Smooth muscle cell (in vitro differentiated cells): ENCODE results near the gene SMYD2. TPM values are rescaled to one million over a fixed set of nuclear protein-coding genes. Genes with fewer than 3 reads are reported as not detected.

Source experiments
- DNase-seq: peaks from one replicate; lab custom pipeline; 2025; ENCODE audit not compliant: unreplicated experiment; lab: John Stamatoyannopoulos, UW
- H2AFZ ChIP-seq: fragments of 200-600 bp; sonication (generic); 2 replicates; pipeline ENCODE4 v1.6.0; 2016; ENCODE audit warnings: antibody characterized with exemption, low read depth, mild to moderate bottlenecking
- H3F3A ChIP-seq: fragments of 200-600 bp; sonication (generic); 2 replicates; pipeline ENCODE4 v1.6.0; 2017; ENCODE audit warnings: antibody characterized with exemption, low read depth
- H3K27ac ChIP-seq: fragments of 200-600 bp; sonication (generic); 2 replicates; pipeline ENCODE4 v1.5.1; 2016; ENCODE audit warnings: low read depth, mild to moderate bottlenecking
- H3K27me3 ChIP-seq: fragments of 200-600 bp; sonication (generic); 2 replicates; pipeline ENCODE4 v1.6.1; 2016; ENCODE audit warnings: low read depth, mild to moderate bottlenecking
- H3K36me3 ChIP-seq: fragments of 200-600 bp; sonication (generic); 2 replicates; pipeline ENCODE4 v1.5.1; 2016; ENCODE audit warnings: low read depth
- H3K4me1 ChIP-seq: fragments of 200-600 bp; sonication (generic); 2 replicates; pipeline ENCODE4 v1.5.1; 2016; ENCODE audit warnings: low read depth
- H3K4me2 ChIP-seq: fragments of 200-600 bp; sonication (generic); 2 replicates; pipeline ENCODE4 v1.6.0; 2016; ENCODE audit warnings: mild to moderate bottlenecking
- H3K4me3 ChIP-seq: fragments of 200-600 bp; sonication (generic); 2 replicates; pipeline ENCODE4 v1.5.1; 2016; ENCODE audit warnings: mild to moderate bottlenecking
- H3K79me2 ChIP-seq: fragments of 200-600 bp; sonication (generic); 2 replicates; pipeline ENCODE4 v1.6.0; 2016; ENCODE audit warnings: low read depth, mild to moderate bottlenecking
- H3K9ac ChIP-seq: fragments of 200-600 bp; sonication (generic); 2 replicates; pipeline ENCODE4 v1.6.0; 2016; ENCODE audit warnings: low read depth
- H3K9me3 ChIP-seq: fragments of 200-600 bp; sonication (generic); replicated peaks from 2 replicates; pipeline ENCODE4 v1.5.1; 2016; ENCODE audit warnings: low read depth
- H4K20me1 ChIP-seq: fragments of 200-600 bp; sonication (generic); 2 replicates; pipeline ENCODE4 v1.6.0; 2016; ENCODE audit warnings: low read depth
- WGBS: methylation state at CpG from one replicate; pipeline ENCODE4 v1.1.7; 2016; ENCODE audit warnings: low lambda C conversion rate; 5-methylcytosine and 5-hydroxymethylcytosine counted together
- polyA plus RNA-seq: library from polyadenylated mRNA; unstranded; fragments of >200 nt; fragmentation: Nextera tagmentation; extraction: Ambion mirVana; gene quantifications from 2 replicates; pipeline ENCODE4 v1.2.1, GENCODE V29; 2016
- total RNA-seq: library from RNA; depleted of rRNA; stranded (reverse); fragments of >200 nt; gene quantifications from 2 replicates; pipeline ENCODE4 v1.2.3, GENCODE V29; 2014
- TF ChIP-seq, protein P1 (sequence below): fragments of 200-600 bp; sonication (generic); IDR thresholded peaks from 2 replicates; pipeline ENCODE4 v1.5.1; 2017; ENCODE audit warnings: borderline replicate concordance, mild to moderate bottlenecking, antibody characterized with exemption; ENCODE audit not compliant: insufficient read depth, poor library complexity, severe bottlenecking

The SMYD2 gene
- total and polyA plus RNA-seq, 2 experiments from 2014 or later: 31.1 to 39.7 TPM

DNA sequence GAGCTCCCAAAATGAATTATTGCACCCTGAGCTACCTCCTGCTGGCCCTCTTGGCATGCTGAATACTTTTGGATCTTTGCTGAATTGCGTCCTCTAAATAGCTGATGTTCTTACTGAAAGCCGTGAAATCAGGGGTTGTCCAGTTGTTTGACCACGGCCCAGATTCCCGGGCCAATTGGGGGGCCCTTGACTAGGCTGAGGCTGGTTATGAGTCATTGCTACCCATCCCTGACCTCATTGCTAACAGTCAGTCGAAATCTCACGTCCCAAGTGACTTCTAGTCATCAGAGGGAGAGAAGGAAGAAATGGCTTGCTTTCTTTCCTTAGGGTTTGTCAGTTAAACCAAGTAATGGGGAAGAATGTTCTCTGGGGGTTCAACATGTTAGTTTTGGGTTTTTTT, 37.4 kb downstream of the SMYD2 start:
- Histone ChIP-seq H3K4me1 (peaks cover 4% of the 10 kb centered on the region), H3K4me2 (no peak overlapping the region), H3K4me3 (no peak overlapping the region), H3K9me3 (no peaks in the 10 kb centered on the region), H3K9ac (no peak overlapping the region), H3K27me3 (no peaks in the 10 kb centered on the region), H3K27ac (no peak overlapping the region), H3K36me3 (peaks cover 5% of the 10 kb centered on the region), H4K20me1 (no peaks in the 10 kb centered on the region), H3F3A (no peaks in the 10 kb centered on the region), H2AFZ (no peak overlapping the region), H3K79me2 (no peaks in the 10 kb centered on the region)
- no peak for DNase-seq
- WGBS: 55% methylated on average over 6 of the region's 6 CpGs
- TF ChIP-seq, protein P1, sequence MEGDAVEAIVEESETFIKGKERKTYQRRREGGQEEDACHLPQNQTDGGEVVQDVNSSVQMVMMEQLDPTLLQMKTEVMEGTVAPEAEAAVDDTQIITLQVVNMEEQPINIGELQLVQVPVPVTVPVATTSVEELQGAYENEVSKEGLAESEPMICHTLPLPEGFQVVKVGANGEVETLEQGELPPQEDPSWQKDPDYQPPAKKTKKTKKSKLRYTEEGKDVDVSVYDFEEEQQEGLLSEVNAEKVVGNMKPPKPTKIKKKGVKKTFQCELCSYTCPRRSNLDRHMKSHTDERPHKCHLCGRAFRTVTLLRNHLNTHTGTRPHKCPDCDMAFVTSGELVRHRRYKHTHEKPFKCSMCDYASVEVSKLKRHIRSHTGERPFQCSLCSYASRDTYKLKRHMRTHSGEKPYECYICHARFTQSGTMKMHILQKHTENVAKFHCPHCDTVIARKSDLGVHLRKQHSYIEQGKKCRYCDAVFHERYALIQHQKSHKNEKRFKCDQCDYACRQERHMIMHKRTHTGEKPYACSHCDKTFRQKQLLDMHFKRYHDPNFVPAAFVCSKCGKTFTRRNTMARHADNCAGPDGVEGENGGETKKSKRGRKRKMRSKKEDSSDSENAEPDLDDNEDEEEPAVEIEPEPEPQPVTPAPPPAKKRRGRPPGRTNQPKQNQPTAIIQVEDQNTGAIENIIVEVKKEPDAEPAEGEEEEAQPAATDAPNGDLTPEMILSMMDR: no peak

DNA sequence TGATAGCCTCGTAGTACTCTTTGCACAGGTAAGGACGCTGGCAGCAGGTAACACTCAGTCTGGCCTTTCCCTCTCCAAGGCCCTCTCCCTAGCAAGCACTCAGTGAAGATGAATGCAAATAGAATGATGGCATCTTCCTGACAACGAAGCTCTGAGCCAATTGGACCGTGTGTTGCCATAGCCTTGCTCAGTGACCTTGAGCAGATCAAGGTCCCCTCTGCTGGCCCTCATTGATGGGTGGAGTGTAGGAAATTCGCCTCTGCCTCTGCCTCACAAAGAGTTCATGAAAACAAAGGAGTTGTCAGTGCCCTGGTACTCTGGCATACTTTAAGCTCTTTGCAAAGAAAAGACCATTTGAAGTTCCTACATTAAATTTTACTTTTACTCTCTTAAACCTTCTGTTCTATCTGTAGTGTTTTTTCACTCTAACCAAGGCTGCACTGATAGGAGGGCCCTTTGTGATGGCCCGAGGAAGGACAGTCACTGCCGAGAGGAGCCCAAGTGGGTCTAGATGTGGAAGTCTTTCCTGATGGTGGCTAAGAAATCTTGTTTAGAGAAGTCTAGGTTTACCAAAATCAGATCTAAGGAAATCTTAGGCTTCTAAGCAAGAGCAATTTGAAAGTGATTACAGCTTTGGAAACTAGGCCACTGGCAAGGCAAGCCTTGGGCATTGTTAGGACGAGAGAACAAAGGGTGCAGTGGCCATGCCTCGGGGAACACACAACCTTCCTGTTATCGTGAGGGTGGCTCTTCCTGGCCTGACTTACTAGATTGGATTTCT, 38.2 kb downstream of the SMYD2 start:
- DNase-seq: no peak
- H3K9me3 ChIP-seq: no peaks in the 10 kb centered on the region
- peaks cover 5% of the 10 kb centered on the region for H3K36me3 ChIP-seq
- H3K27ac ChIP-seq: no peak overlapping the region
- H2AFZ ChIP-seq: no peak overlapping the region
- H4K20me1 ChIP-seq: no peaks in the 10 kb centered on the region
- peaks cover 4% of the 10 kb centered on the region for H3K4me1 ChIP-seq
- no peaks in the 10 kb centered on the region for H3K27me3 ChIP-seq
- H3F3A ChIP-seq: no peaks in the 10 kb centered on the region
- H3K9ac ChIP-seq: no peak overlapping the region
- H3K79me2 ChIP-seq: no peaks in the 10 kb centered on the region
- 87% methylated on average over 10 of the region's 10 CpGs for whole genome bisulfite sequencing
- no peak overlapping the region for H3K4me3 ChIP-seq
- no peak overlapping the region for H3K4me2 ChIP-seq
- TF ChIP-seq, protein P1: no peak

DNA sequence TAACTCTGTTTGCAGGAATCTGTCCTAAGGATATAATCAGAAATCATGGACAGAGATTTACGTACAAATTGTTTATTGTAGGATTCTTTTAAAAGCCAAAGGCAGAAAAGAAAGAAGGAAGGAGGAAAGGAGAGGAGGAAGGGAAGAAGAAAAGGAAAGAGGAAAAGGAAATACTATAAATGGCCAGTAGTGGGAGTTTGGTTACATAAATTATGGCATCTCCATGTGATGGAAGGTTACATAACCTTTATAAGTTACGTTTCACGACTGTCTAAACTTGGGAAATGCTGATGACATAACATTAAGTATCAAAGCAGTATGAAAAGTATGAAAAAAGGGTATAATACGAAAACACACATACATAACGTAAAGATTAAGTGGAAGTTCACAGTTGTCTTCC, 39.0 kb downstream of the SMYD2 start:
- H3K4me2 ChIP-seq: no peak overlapping the region
- no peak overlapping the region for H3K9ac ChIP-seq
- H3K79me2 ChIP-seq: no peaks in the 10 kb centered on the region
- no peak for DNase-seq
- peaks cover 4% of the 10 kb centered on the region for H3K4me1 ChIP-seq
- H4K20me1 ChIP-seq: no peaks in the 10 kb centered on the region
- no peaks in the 10 kb centered on the region for H3K9me3 ChIP-seq
- H3K36me3 ChIP-seq: peaks cover 5% of the 10 kb centered on the region
- no peaks in the 10 kb centered on the region for H3F3A ChIP-seq
- no peak overlapping the region for H3K27ac ChIP-seq
- H3K4me3 ChIP-seq: no peak overlapping the region
- no peak overlapping the region for H2AFZ ChIP-seq
- TF ChIP-seq, protein P1: no peak
- H3K27me3 ChIP-seq: no peaks in the 10 kb centered on the region
- 92% methylated on average over 5 of the region's 5 CpGs for WGBS
